ENCODE data around the gene REG1A.

GRCh38 chr2:79099140-79099686 lies 21.1 kb upstream of the REG1A start:
- TF ChIP-seq CTCF (IDR thresholded peaks at IDR 0.05; ENCODE audit: poor library complexity) (no peak), EZH2phosphoT487 (IDR thresholded peaks at IDR 0.05; ENCODE audit: low read depth, severe bottlenecking, unreplicated experiment) (no peak), EZH2 (IDR thresholded peaks at IDR 0.05; ENCODE audit: borderline replicate concordance) (no peak)
